Measurements from ENCODE around the gene UBE2E2. TPM values are rescaled to one million over a fixed set of nuclear protein-coding genes. Genes with fewer than 3 reads are reported as not detected.

Gene UBE2E2
- total and polyA plus RNA-seq, 2 donors (not counting 1 experiment from before 2014, with no cell fraction given) = 16.0 to 45.0 TPM

DNA sequence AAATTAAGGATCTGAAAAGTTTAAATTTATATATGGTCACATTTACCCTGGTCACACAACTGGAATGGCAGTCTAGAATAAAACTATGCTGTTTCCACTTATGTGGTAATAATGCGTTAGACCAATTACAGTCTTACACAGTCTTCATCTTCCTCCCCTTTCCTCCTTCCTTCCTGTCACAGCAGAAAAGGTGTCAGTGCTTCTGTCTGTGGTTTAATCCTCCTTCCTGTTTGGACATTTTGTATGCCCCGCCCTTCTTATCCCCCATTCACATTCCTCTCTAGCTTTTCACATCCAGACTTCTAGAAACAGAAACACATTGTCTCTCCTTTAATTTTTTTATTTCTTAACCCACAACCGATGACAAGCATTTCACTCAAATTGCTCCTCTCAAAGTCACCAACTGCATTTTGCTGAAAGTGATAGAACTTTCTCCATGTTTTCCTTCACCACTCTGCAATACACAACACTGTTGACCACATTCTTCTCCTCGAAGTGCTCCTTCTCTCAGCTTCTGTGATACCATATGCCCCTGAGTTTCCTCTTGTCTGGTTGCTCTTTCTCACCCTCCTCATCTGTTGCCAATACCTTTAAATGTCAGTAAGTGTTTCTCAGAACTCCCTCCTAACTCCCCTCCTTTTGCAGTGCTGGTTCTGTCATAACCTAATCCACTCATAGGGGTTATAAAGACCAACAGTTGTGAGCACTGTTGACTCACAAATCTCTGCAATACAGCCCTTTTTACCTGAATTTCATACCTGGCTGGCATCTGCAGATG is 271.6 kb downstream of the UBE2E2 start:
- peaks cover 6% of the 10 kb centered on the region for H4K20me1 ChIP-seq (ENCODE audit: control insufficient read depth, insufficient read depth, low read length, poor library complexity, severe bottlenecking)
- H3K79me2 ChIP-seq (ENCODE audit: control insufficient read depth, insufficient read depth, low read length) = peaks cover 48% of the 10 kb centered on the region
- H3K9ac ChIP-seq (ENCODE audit: low read length) = no peak overlapping the region
- WGBS (ENCODE audit: insufficient coverage) = 87% methylated on average over 4 of the region's 4 CpGs
- TF ChIP-seq, protein P1, sequence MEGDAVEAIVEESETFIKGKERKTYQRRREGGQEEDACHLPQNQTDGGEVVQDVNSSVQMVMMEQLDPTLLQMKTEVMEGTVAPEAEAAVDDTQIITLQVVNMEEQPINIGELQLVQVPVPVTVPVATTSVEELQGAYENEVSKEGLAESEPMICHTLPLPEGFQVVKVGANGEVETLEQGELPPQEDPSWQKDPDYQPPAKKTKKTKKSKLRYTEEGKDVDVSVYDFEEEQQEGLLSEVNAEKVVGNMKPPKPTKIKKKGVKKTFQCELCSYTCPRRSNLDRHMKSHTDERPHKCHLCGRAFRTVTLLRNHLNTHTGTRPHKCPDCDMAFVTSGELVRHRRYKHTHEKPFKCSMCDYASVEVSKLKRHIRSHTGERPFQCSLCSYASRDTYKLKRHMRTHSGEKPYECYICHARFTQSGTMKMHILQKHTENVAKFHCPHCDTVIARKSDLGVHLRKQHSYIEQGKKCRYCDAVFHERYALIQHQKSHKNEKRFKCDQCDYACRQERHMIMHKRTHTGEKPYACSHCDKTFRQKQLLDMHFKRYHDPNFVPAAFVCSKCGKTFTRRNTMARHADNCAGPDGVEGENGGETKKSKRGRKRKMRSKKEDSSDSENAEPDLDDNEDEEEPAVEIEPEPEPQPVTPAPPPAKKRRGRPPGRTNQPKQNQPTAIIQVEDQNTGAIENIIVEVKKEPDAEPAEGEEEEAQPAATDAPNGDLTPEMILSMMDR (IDR thresholded peaks at IDR 0.05) = no peak
- no peak for TF ChIP-seq EZH2 (IDR thresholded peaks at IDR 0.05; ENCODE audit: borderline replicate concordance, insufficient read depth, low read depth, low read length, poor library complexity, severe bottlenecking)
- intact Hi-C loops (cut with micrococcal nuclease) = no loop called here
- no peak overlapping the region for H3K4me2 ChIP-seq (replicated peaks; ENCODE audit: low read depth, low read length, poor library complexity, severe bottlenecking)
- POLR2A ChIA-PET = no interaction called here
- no peaks in the 10 kb centered on the region for H3K27me3 ChIP-seq (replicated peaks in 1 of 4; ENCODE audit: control extremely low read depth in 1 of 4, control insufficient read depth in 3 of 4, insufficient read depth in 4 of 4, low read length in 3 of 4)
- H2AFZ ChIP-seq (ENCODE audit: insufficient read depth, low read depth, low read length, poor library complexity, severe bottlenecking) = no peak overlapping the region
- H3K4me1 Mint-ChIP-seq = peaks cover 16% of the 10 kb centered on the region
- peaks cover 1 to 24% (median 22%) of the 10 kb centered on the region in 3 donors for H3K9me3 ChIP-seq (ENCODE audit: control extremely low read depth in 1 of 3, control insufficient read depth in 2 of 3, insufficient read depth in 1 of 3, low read length in 2 of 3)
- peaks cover 9% of the 10 kb centered on the region for H3K9me3 Mint-ChIP-seq (ENCODE audit: insufficient read depth)
- DNase-seq (no peak), ATAC-seq (ENCODE audit: low read depth) (no peak)
- peak overlapping the region; percentile 5 for H3K27ac Mint-ChIP-seq
- H3K4me1 ChIP-seq (ENCODE audit: control insufficient read depth in 2 of 2, insufficient read depth in 2 of 2, low read length in 2 of 2) = peaks cover 0 to 9% of the 10 kb centered on the region in 2 donors
- no peak overlapping the region for H3K27ac ChIP-seq (ENCODE audit: low read length in 2 of 2)
- no peaks in the 10 kb centered on the region for H3K27me3 Mint-ChIP-seq
- no peak overlapping the region for H3K4me3 Mint-ChIP-seq
- CTCF ChIA-PET = no interaction called here
- peaks cover 0 to 10% of the 10 kb centered on the region in 2 experiments for H3K36me3 ChIP-seq (replicated peaks in 1 of 2; ENCODE audit: control extremely low read depth in 1 of 2, control insufficient read depth in 1 of 2, extremely low read depth in 1 of 2, insufficient read depth in 2 of 2, low read length in 1 of 2)
- H3K4me3 ChIP-seq (ENCODE audit: control extremely low read depth in 1 of 5, extremely low read depth in 1 of 5, insufficient read depth in 1 of 5, low read depth in 2 of 5, low read length in 4 of 5) = no peak overlapping the region

DNA sequence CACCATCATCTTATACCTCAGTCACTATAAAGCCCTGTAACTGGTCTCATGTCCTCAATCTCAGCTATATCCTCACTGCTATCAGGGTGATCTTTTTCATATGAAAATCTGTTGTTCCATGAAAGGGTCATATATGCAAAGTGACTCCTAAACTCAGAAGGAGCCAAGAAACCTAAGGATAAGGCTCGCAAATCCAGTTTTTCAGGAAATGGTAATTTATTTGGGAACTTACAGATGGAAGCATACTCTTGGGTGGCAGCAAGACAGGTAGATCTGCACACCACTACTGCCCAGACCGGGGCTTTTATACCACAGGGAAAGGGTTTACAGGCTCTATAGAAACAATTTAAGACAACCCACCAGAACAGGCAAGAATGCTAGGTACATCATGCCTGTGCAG is 272.3 kb downstream of the UBE2E2 start:
- TF ChIP-seq EZH2 (IDR thresholded peaks at IDR 0.05; ENCODE audit: borderline replicate concordance, insufficient read depth, low read depth, low read length, poor library complexity, severe bottlenecking) = no peak
- TF ChIP-seq, protein P1 (IDR thresholded peaks at IDR 0.05) = no peak
- H3K9ac ChIP-seq (ENCODE audit: low read length) = no peak overlapping the region
- no peak overlapping the region for H3K27ac ChIP-seq (ENCODE audit: low read length in 2 of 2)
- no peak for DNase-seq
- H3K4me2 ChIP-seq (replicated peaks; ENCODE audit: low read depth, low read length, poor library complexity, severe bottlenecking) = no peak overlapping the region
- Mint-ChIP-seq H3K4me3 (no peak overlapping the region), H3K27me3 (no peaks in the 10 kb centered on the region), H3K9me3 (ENCODE audit: insufficient read depth) (peaks cover 9% of the 10 kb centered on the region), H3K4me1 (peaks cover 14% of the 10 kb centered on the region), H3K27ac (no peak overlapping the region)
- H3K4me1 ChIP-seq (ENCODE audit: control insufficient read depth in 2 of 2, insufficient read depth in 2 of 2, low read length in 2 of 2) = peaks cover 0 to 9% of the 10 kb centered on the region in 2 donors
- no peaks in the 10 kb centered on the region for H3K27me3 ChIP-seq (replicated peaks in 1 of 4; ENCODE audit: control extremely low read depth in 1 of 4, control insufficient read depth in 3 of 4, insufficient read depth in 4 of 4, low read length in 3 of 4)
- peaks cover 0 to 11% of the 10 kb centered on the region in 2 experiments for H3K36me3 ChIP-seq (replicated peaks in 1 of 2; ENCODE audit: control extremely low read depth in 1 of 2, control insufficient read depth in 1 of 2, extremely low read depth in 1 of 2, insufficient read depth in 2 of 2, low read length in 1 of 2)
- ChIA-PET POLR2A (no interaction called here), CTCF (no interaction called here)
- no peak overlapping the region for H2AFZ ChIP-seq (ENCODE audit: insufficient read depth, low read depth, low read length, poor library complexity, severe bottlenecking)
- intact Hi-C loops (cut with micrococcal nuclease) = no loop called here
- H3K79me2 ChIP-seq (ENCODE audit: control insufficient read depth, insufficient read depth, low read length) = peaks cover 46% of the 10 kb centered on the region
- no peak overlapping the region for H3K4me3 ChIP-seq (ENCODE audit: control extremely low read depth in 1 of 5, extremely low read depth in 1 of 5, insufficient read depth in 1 of 5, low read depth in 2 of 5, low read length in 4 of 5)
- peaks cover 13% of the 10 kb centered on the region for H4K20me1 ChIP-seq (ENCODE audit: control insufficient read depth, insufficient read depth, low read length, poor library complexity, severe bottlenecking)
- no CpG with 5 or more reads among the region's 2 CpGs for WGBS (ENCODE audit: insufficient coverage)
- ATAC-seq (ENCODE audit: low read depth) = no peak
- peaks cover 1 to 31% (median 28%) of the 10 kb centered on the region in 3 donors for H3K9me3 ChIP-seq (ENCODE audit: control extremely low read depth in 1 of 3, control insufficient read depth in 2 of 3, insufficient read depth in 1 of 3, low read length in 2 of 3)

Measured in B cell (primary cell).